Effector CD4-positive, alpha-beta T cell (primary cell): ENCODE data around the gene CDK5RAP3.
"Not testable (repeated sequence)": the region's sequence is repeated elsewhere in the genome, so short reads cannot be mapped to it uniquely, and the experiment has no call there.

ENCODE experiments used
- DNase-seq: peaks from one replicate; pipeline ENCODE4 v3.0.0-alpha.2; 2020
- total RNA-seq: gene quantifications from one replicate; lab custom pipeline; 2026; lab: John Stamatoyannopoulos, UW

Gene CDK5RAP3, protein sequence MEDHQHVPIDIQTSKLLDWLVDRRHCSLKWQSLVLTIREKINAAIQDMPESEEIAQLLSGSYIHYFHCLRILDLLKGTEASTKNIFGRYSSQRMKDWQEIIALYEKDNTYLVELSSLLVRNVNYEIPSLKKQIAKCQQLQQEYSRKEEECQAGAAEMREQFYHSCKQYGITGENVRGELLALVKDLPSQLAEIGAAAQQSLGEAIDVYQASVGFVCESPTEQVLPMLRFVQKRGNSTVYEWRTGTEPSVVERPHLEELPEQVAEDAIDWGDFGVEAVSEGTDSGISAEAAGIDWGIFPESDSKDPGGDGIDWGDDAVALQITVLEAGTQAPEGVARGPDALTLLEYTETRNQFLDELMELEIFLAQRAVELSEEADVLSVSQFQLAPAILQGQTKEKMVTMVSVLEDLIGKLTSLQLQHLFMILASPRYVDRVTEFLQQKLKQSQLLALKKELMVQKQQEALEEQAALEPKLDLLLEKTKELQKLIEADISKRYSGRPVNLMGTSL
- total RNA-seq, result 35.6 reads per million, percentile 60 among the genes with 10 or more reads in this experiment

- DNase-seq, result peak; percentile 98
These were observed at the start of gene CDK5RAP3 for GRCh38 chr17:47970725-47971499. Gene CDK5RAP3 (plus strand): TSS chr17:47971113. CDS start chr17:47971147, 34 bp downstream.

DNA sequence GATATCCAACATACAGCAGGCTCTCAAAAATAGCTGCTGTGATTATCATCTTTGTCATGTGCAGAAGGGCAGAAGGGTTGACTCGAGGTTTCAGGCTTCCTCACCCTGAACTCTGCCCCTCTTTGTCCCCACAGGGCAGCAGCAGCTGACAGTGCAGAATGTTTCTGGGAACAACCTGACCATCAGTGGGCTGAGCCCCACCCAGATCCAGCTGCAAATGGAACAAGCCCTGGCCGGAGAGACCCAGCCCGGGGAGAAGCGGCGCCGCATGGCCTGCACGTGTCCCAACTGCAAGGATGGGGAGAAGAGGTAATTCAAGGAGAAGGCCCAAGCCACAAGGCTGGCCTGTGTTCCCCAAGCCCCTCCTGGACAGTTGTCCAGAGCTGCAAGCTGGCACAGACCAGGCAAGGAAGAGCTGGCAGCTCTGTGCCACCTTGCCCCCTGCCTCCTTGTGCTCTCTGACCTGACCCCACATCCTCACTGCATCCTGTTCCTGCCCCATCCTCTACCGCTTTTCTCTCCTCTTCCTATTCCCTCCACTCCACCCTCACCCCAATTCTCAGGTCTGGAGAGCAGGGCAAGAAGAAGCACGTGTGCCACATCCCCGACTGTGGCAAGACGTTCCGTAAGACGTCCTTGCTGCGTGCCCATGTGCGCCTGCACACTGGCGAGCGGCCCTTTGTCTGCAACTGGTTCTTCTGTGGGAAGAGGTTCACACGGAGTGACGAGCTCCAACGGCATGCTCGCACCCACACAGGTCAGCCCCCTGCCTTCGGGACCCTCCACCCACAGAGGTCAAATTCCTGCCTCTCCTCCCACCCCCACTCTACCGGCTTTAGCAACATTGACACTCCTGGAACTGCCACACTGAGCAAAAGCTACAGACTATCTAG, 45.9 kb upstream of the CDK5RAP3 start:
- no peak for DNase-seq

GRCh38 chr17:47925678-47925988, 45.3 kb upstream of the CDK5RAP3 start:
- DNase-seq, result no peak

- DNase-seq, result no peak
These were observed 43.0 kb upstream of the CDK5RAP3 start for GRCh38 chr17:47927821-47928400.

DNA sequence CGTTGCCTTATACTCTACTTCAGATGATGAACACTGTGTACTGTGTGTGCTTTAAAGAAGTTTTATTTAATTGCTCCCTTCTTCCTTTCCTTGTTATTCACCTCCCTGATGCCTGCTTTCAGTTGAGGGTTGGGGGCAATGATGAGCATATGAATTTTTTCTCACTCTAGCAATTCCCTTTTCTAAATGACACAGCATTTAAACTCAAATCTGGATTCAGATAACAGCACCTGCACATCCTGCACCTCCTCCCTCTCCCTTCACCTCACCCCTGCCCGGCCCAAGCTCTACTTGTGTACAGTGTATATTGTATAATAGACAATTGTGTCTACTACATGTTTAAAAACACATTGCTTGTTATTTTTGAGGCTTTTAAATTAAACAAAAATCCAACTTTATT, 42.5 kb upstream of the CDK5RAP3 start:
- DNase-seq, result no peak

- no peak for DNase-seq
These were observed 41.5 kb upstream of the CDK5RAP3 start for GRCh38 chr17:47929218-47930000.

- no peak for DNase-seq
These were observed 39.1 kb upstream of the CDK5RAP3 start for GRCh38 chr17:47931848-47932247.

DNA sequence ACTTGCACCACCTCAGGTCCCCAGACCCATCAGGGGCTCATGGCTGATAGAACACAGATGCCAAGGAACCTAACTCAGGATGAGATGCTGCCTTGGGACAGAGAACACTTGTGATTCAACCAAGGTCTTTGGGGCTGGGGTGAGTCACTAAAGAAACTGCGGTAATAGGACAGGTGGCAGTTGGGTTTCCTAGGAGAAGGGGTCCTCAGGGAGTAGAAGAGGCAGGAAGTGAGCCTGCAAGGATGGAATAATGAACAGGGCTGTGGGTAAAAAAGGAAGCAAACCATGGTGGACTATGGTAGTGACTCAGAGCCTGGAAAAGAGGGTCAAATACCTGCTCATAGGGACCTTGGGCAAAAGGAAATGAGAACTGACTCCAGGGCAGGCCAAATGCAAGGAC, 36.1 kb upstream of the CDK5RAP3 start:
- no peak for DNase-seq

DNA sequence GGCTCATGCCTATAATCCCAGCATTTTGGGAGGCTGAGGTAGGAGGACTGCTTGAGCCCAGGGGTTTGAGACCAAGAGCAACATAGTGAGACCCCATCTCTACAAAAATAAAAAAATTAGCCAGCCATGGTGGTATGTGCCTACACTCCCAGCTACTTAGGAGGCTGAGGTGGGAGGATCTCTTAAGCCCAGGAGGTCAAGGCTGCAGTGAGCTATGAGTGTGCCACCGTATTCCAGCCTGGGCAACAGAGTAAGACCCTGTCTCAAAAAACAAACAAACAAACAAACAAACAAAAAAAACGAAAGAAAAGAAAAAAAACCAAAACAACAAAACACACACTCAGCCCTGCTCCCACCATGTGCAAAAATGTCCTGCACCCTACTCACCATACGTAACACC, 35.4 kb upstream of the CDK5RAP3 start:
- not testable (repeated sequence) for DNase-seq

DNA sequence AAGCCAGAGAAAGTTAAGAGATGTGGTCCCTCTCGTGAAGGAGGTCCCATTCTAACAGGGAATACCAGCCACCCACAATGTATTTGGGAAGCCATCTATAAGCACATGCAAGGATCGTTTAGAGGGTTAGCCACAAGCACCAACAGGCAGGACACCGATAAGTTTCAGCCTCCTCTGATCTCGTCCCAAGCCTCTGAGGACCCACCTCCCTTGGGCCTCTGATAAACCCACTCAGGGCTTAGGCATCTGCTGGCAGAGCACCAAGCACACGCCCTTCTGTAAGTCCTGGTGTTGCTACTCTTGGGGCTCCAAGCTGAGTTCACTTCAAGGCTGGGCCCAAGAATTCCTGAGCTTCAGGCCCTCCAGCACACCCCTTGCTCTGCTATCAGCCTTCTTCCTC, 35.0 kb upstream of the CDK5RAP3 start:
- no peak for DNase-seq

GRCh38 chr17:47937941-47938340, 33.0 kb upstream of the CDK5RAP3 start:
- DNase-seq, result no peak

- peak; percentile 91 for DNase-seq
These were observed 29.4 kb upstream of the CDK5RAP3 start, which contains the start of gene PNPO for GRCh38 chr17:47941246-47942095. Gene PNPO (plus strand): TSS chr17:47941571. CDS start chr17:47941676, 105 bp downstream.

GRCh38 chr17:47942096-47942510, 28.8 kb upstream of the CDK5RAP3 start:
- no peak for DNase-seq

GRCh38 chr17:47942568-47942967, 28.3 kb upstream of the CDK5RAP3 start:
- no peak for DNase-seq

DNA sequence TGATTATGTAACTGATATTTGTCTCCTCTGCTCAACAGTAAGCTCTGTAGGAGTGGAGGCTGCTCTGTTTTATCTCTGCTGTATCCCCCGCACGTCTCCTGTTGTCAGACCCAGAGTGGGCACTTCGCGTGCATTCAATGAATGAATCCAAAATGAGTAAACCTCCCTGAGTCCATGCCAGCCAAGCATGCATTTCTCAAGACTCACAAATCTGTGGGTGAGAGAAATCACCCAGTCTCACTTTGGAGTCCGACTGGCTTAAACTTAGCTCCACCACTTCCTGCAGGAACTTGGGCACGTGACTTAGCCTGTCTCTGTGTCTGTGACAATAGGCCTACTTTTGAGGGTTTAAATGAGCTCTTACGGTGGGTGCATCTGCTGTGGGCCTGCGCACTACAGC, 25.8 kb upstream of the CDK5RAP3 start:
- DNase-seq, result no peak

DNA sequence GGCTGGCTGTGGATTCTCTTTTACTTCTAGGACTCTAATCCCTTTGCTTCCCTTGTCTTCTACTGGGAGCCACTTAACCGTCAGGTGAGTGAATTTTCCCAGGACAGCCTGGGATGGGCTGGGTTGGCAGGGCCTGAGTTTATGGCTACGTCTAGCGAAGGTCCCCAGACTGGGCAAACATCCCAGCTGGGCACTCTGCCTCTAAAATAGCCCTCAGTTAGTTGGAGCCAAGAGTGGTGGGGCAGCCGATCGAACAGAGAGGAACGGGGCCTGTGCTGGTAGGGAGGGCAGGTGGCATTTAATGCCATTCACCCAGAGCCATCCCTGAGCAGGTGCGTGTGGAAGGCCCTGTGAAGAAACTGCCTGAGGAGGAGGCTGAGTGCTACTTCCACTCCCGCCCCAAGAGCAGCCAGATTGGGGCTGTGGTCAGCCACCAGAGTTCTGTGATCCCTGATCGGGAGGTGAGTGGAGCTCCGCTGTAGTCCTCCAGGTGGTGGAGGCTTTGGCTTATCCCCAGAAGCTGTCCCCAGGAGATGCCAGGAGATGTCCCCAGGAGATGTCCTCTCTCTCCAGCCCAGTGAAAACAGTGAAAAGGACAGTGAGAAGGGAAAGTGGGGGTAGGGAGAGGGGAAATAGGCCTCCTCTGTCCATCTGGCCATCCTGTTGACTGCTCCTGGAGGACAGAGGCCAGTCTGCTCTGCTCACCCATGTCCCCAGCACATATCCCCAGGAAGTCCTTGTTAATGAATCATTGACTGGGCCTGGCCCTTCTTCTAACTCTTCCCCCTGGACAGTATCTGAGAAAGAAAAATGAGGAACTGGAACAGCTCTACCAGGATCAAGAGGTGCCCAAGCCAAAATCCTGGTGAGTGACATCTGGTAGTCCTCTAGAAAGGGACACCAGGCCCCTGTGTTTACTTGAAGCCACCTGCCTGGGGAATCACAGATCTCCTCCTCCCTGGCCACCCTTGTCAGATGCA, 25.1 kb upstream of the CDK5RAP3 start:
- DNase-seq, result no peak

- DNase-seq, result no peak
These were observed 24.4 kb upstream of the CDK5RAP3 start for GRCh38 chr17:47946516-47946915.

- peak; percentile 66 for DNase-seq
These were observed 23.9 kb upstream of the CDK5RAP3 start for GRCh38 chr17:47946929-47947397.

- DNase-seq, result no peak
These were observed 22.2 kb upstream of the CDK5RAP3 start for GRCh38 chr17:47948706-47949196.
